NB4 (cell line): Measurements from ENCODE around the gene DIS3L2.

Source experiments
- DNase-seq: peaks from one replicate; pipeline ENCODE4 v3.0.0; 2010; ENCODE audit warnings: low read depth
- H3K4me3 ChIP-seq: one replicate; pipeline ENCODE4 v1.5.1; 2011; ENCODE audit warnings: mild to moderate bottlenecking, low read depth, low read length, moderate library complexity
- CTCF ChIP-seq: IDR thresholded peaks from one replicate; pipeline ENCODE4 v1.5.1; 2012; ENCODE audit warnings: low read depth, low read length
- MAX ChIP-seq: IDR thresholded peaks from 2 replicates; pipeline ENCODE4 v1.6.1; 2011; ENCODE audit warnings: low read depth, low read length
- MYC ChIP-seq: IDR thresholded peaks from 2 replicates; pipeline ENCODE4 v1.6.1; 2011; ENCODE audit warnings: low read depth, low read length
- POLR2A ChIP-seq: IDR thresholded peaks from 2 replicates; pipeline ENCODE4 v1.6.1; 2011; ENCODE audit warnings: mild to moderate bottlenecking; ENCODE audit not compliant: insufficient read length; ENCODE audit errors: extremely low read depth

Gene DIS3L2

GRCh38 chr2:232138441-232138840 lies 176.9 kb downstream of the DIS3L2 start:
- no peak for DNase-seq
- TF ChIP-seq POLR2A (no peak), CTCF (no peak), MYC (no peak), MAX (no peak)
- no peak overlapping the region for H3K4me3 ChIP-seq

DNA sequence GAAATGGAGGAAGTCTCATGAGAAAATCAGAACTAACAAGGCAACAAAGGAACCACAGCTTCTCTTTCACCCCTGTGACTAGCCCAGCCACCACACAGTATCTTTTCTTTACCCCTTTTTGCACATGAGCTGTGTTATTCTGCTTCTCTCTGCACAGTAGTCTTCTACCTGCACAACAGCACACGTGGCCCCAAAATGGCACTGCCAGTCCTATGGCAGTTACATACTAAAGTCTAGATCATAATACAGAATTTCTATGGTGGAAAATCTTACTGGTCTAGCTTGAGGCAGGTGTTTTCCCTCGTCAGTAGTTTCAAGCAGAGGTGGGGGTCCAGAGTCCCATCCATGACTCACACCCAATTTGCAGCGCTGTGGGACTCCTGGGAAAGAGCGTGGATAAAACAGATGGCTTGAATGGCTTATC lies 177.7 kb downstream of the DIS3L2 start:
- TF ChIP-seq CTCF (no peak), MAX (no peak), MYC (no peak), POLR2A (no peak)
- DNase-seq = no peak
- H3K4me3 ChIP-seq = no peak overlapping the region

GRCh38 chr2:232139786-232140562 lies 178.5 kb downstream of the DIS3L2 start:
- no peak overlapping the region for H3K4me3 ChIP-seq
- DNase-seq = no peak
- TF ChIP-seq MYC (no peak), POLR2A (no peak), MAX (no peak), CTCF (no peak)

DNA sequence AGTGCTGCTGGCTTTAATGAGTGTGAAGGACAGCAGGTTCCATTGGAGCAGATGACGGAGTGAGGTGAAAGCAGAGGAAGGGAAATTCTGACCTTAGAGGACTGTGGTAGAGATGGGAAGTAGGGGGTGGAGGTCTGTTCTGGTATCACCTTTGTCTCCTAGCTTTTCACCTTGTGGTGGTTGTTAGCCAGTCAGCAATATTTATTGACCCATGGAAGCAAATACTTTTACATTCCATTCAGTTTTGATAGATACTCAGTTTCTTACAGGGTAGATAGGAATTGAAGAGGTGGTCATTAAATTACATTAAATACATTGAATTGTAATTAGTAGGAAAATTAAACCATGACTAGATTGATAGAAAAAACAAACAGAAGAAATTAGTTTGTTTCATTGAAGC lies 180.1 kb downstream of the DIS3L2 start:
- TF ChIP-seq MAX (no peak), CTCF (no peak), MYC (no peak), POLR2A (no peak)
- no peak for DNase-seq
- H3K4me3 ChIP-seq = no peak overlapping the region

- H3K4me3 ChIP-seq = no peak overlapping the region
- TF ChIP-seq POLR2A (no peak), MYC (no peak), MAX (no peak), CTCF (peak; percentile 81)
- peak; percentile 54 for DNase-seq
Measured at GRCh38 chr2:232142049-232142448, 180.5 kb downstream of the DIS3L2 start.
